GM12891 (cell line): ENCODE results near the gene PELO.

ENCODE experiments used
- DNase-seq: peaks from one replicate; pipeline ENCODE4 v3.0.0; 2011; ENCODE audit warnings: low spot score; ENCODE audit not compliant: insufficient read length
- FAIRE-seq: peaks from 2 replicates; lab custom pipeline; 2011; peaks lifted over from hg19 to GRCh38; lab: Jason Lieb, UNC
- PAX5 ChIP-seq: IDR thresholded peaks from 2 replicates; pipeline ENCODE4 v1.6.1; 2011; ENCODE audit warnings: low read length, moderate library complexity, mild to moderate bottlenecking; ENCODE audit not compliant: insufficient read depth, severe bottlenecking
- POLR2A ChIP-seq: IDR thresholded peaks from 2 replicates; pipeline ENCODE4 v1.6.1; 2011; ENCODE audit warnings: low read depth, low read length, control low read depth
- POLR2AphosphoS5 ChIP-seq: IDR thresholded peaks from 2 replicates; pipeline ENCODE4 v1.6.1; 2011; ENCODE audit warnings: low read depth, low read length, control low read depth
- POU2F2 ChIP-seq: IDR thresholded peaks from 2 replicates; pipeline ENCODE4 v1.6.1; 2011; ENCODE audit warnings: low read depth, mild to moderate bottlenecking, control low read depth, low read length, moderate library complexity
- SPI1 ChIP-seq: IDR thresholded peaks from 2 replicates; pipeline ENCODE4 v1.6.1; 2011; ENCODE audit warnings: low read depth, low read length, control low read depth
- TAF1 ChIP-seq: IDR thresholded peaks from 2 replicates; pipeline ENCODE4 v1.6.1; 2011; ENCODE audit warnings: low read depth, low read length, control low read depth

The PELO gene

GRCh38 chr5:52827815-52828214, 40.1 kb downstream of the PELO start:
- no peak for TF ChIP-seq POU2F2
- TF ChIP-seq SPI1 = no peak
- TF ChIP-seq POLR2AphosphoS5 = no peak
- TF ChIP-seq TAF1 = no peak
- TF ChIP-seq POLR2A = no peak
- TF ChIP-seq PAX5 = no peak
- FAIRE-seq (no peak), DNase-seq (no peak)

GRCh38 chr5:52829664-52830063, 41.9 kb downstream of the PELO start:
- no peak for TF ChIP-seq POLR2A
- no peak for TF ChIP-seq POLR2AphosphoS5
- no peak for TF ChIP-seq SPI1
- TF ChIP-seq TAF1 = no peak
- TF ChIP-seq PAX5 = no peak
- TF ChIP-seq POU2F2 = no peak
- FAIRE-seq (no peak), DNase-seq (no peak)

GRCh38 chr5:52830650-52831049, 42.9 kb downstream of the PELO start:
- FAIRE-seq = no peak
- DNase-seq = no peak
- TF ChIP-seq POLR2A (no peak), PAX5 (no peak), TAF1 (no peak), POLR2AphosphoS5 (no peak), SPI1 (no peak), POU2F2 (no peak)

GRCh38 chr5:52831786-52832511, 44.2 kb downstream of the PELO start:
- DNase-seq (no peak), FAIRE-seq (no peak)
- no peak for TF ChIP-seq PAX5
- TF ChIP-seq SPI1 = peak; percentile 43

GRCh38 chr5:52834320-52834719, 46.6 kb downstream of the PELO start:
- no peak for FAIRE-seq
- TF ChIP-seq SPI1 (no peak), POU2F2 (no peak), PAX5 (no peak), POLR2A (no peak), TAF1 (no peak), POLR2AphosphoS5 (no peak)
- no peak for DNase-seq

- DNase-seq = no peak
- no peak for TF ChIP-seq TAF1
- TF ChIP-seq SPI1 = no peak
- no peak for TF ChIP-seq POU2F2
- TF ChIP-seq POLR2A = no peak
- FAIRE-seq = no peak
These were observed 49.4 kb downstream of the PELO start for GRCh38 chr5:52837068-52837467.
